GM19099 (cell line): Measurements from ENCODE around the gene SSX2IP.

Experiments used
- POLR2A ChIP-seq: IDR thresholded peaks from 3 replicates; pipeline ENCODE4 v1.6.1; 2011; ENCODE audit warnings: low read depth; ENCODE audit not compliant: insufficient read length; ENCODE audit errors: extremely low read depth

SSX2IP gene, protein sequence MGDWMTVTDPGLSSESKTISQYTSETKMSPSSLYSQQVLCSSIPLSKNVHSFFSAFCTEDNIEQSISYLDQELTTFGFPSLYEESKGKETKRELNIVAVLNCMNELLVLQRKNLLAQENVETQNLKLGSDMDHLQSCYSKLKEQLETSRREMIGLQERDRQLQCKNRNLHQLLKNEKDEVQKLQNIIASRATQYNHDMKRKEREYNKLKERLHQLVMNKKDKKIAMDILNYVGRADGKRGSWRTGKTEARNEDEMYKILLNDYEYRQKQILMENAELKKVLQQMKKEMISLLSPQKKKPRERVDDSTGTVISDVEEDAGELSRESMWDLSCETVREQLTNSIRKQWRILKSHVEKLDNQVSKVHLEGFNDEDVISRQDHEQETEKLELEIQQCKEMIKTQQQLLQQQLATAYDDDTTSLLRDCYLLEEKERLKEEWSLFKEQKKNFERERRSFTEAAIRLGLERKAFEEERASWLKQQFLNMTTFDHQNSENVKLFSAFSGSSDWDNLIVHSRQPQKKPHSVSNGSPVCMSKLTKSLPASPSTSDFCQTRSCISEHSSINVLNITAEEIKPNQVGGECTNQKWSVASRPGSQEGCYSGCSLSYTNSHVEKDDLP

DNA sequence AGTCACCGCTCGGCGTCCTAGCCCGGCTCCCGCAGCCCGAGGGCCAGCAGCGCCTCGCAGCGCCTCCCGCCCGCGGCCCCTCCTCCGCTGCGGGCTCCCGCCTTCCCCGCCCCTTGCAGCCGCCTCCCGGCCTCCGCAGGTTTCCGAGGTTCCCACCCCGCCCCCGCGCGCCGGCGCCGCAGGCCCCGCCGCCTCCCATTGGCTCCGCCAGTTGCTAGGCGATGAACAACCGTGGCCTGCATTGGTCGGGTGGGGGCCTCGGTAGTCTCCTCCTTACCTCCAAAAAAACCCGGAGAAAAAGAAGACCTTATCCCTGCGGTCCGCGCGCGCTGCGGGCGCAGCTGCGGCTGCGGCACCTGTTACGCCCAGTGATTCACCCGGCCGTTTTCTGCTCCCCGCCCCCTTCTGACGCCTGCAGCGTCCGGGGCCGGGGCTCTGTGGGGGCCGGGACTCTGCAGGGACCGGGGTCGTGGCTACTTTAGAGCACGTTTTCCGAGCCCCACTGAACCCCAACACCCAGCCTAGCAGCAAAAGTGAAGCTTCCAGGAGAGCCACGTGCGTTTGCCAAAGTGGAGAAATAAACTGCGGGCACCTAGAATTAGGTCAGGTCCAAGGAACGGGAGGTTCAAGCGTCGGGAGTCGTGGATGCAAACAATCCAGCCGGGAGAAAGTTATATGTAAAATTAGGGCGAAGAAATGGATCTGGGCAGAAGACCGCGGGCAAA is at the start of gene SSX2IP:
TSS of gene SSX2IP (minus strand) at position 65 of the 725 bp plus-strand sequence. CDS start 19,242 bp downstream, outside the sequence.
- TF ChIP-seq POLR2A: peak; percentile 62

- TF ChIP-seq POLR2A: no peak
Measured at GRCh38 chr1:84738237-84738636, 48.0 kb upstream of the SSX2IP start.

GRCh38 chr1:84737590-84737989 is 47.3 kb upstream of the SSX2IP start:
- TF ChIP-seq POLR2A: no peak

DNA sequence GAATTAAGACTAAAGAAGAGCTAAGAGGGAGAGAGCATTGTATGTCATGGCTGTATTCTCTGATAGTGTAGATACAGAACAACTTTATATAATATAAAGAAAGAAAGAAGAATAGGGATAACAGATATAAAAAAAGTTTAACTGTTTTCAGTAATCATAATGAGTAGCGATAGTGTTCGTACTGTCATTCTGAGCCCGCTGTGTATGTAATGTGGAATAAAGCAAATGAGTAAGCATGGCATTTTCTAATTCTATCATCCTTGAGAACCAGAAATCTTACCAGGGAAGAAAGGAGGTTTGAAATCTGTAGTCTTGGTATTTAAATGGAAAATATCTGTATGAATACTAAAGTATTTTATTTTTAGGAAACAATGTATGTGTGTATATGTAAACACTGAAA is 46.7 kb upstream of the SSX2IP start:
- TF ChIP-seq POLR2A: no peak

- TF ChIP-seq POLR2A: no peak
Measured at GRCh38 chr1:84736445-84736844, 46.2 kb upstream of the SSX2IP start.

DNA sequence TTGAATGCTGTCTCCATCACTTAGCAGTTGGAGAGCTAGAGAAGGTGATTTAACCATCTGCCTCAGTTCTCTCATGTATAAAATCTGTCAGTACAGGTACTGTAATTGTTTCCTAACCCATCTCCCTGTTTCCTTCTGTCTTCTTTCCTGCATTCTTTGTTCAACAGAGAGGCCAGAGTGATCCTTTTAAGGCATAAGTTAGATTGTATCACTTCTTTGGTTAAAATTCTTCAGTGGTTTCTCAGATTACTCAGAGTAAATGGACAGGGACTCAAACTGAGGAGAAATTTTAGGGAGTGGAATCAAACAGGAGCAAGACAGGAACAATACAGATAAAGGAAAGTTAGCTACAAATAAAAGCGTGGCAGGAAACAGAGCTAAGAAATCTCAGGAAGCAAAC is 45.2 kb upstream of the SSX2IP start:
- TF ChIP-seq POLR2A: no peak

DNA sequence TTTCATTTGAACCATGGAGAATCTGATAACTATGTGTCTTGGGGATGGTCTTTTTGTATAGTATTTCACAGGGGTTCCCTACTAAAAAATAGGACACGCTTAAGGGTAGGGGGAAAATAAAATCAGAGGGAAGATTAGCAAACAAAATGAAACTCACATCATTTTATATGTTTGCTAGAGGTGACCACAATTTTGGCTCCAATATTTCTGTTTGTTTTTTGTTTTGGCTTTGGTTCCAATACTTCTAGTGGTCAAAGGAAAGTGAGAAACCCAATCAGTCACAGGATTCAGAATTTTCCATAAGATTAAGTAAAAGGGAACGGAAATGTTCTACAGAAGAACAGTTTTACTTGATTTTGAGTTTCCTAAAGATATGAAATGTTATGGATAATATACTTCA is 42.3 kb upstream of the SSX2IP start:
- no peak for TF ChIP-seq POLR2A

DNA sequence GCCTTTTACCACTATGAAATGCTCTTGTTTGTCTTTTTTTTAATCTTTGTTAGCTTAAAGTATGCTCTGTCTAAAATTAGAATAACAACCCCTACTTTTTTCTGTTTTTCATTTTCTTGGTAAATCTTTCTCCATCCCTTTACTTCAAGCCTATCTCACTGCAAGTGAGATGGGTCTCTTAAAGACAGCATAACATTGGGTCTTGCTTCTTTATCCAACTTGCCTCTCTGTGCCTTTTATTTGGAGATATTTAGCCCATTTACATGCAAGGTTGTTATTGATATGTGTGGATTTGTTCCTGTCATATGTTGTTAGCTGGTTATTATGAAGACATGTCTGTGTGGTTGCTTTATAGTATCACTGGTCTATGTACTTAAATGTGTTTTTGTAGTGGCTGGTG is 41.3 kb upstream of the SSX2IP start:
- no peak for TF ChIP-seq POLR2A

DNA sequence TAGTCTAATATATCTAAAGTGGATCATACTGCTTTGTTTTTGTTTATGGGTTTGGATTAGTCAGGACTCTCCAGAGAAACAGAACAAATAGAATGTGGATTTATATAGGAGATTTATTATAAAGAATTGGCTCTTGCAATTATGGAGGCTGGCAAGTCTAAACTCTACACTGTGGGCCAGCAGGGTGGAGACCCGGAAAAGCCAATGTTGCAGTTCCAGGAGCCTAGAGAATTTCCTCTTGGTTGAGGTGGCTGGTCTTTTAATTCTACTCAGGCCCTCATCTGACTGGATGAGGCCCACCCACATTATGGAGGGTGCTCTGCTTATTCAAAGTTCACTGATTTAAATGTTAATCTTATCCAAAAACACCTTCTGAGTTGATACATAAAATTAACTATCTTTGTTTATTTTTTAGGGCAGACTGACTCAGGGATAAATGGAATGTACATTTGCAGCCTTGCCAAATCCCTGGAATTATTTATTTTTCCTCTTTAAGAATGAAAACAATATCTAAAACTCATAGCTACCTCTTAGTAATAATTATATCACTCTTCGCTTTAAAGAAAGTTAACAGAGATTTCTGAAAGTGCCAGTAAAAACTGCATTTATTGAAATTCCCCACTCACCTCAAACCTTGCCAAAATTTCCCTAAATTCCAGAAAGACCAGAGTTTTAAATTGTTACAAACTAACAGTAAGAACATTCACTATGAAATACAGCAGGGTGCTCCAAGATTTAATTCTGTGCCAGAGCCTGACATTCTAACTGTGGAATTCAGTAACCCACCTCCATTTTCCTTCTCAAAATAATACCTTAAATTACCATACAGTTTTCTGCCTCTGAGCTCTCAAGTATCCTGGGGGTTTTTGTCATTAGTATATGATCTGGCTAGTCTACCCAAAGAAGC is 36.6 kb upstream of the SSX2IP start:
- no peak for TF ChIP-seq POLR2A

- TF ChIP-seq POLR2A: no peak
Measured at GRCh38 chr1:84724128-84724860, 34.0 kb upstream of the SSX2IP start.

- TF ChIP-seq POLR2A: no peak
Measured at GRCh38 chr1:84722794-84723193, 32.5 kb upstream of the SSX2IP start.

DNA sequence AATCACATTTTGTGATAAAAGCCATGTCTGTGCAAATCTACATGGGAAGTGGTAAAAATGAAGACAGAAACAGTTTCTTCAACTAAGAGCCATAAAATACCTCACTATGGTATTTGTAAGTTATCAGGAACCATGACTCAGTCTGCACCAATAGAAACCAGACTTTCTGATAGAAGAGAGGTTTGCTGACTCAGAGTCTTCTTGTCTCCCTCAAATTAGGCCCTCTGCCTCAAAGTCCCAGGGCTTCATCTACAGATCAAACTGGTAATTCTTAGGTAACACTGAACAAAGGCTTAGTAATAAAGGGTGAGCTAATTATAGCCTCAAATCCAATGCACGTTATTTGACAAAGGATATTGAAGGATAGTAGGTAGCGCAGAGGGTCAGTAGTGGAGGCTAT is 30.9 kb upstream of the SSX2IP start:
- TF ChIP-seq POLR2A: no peak

DNA sequence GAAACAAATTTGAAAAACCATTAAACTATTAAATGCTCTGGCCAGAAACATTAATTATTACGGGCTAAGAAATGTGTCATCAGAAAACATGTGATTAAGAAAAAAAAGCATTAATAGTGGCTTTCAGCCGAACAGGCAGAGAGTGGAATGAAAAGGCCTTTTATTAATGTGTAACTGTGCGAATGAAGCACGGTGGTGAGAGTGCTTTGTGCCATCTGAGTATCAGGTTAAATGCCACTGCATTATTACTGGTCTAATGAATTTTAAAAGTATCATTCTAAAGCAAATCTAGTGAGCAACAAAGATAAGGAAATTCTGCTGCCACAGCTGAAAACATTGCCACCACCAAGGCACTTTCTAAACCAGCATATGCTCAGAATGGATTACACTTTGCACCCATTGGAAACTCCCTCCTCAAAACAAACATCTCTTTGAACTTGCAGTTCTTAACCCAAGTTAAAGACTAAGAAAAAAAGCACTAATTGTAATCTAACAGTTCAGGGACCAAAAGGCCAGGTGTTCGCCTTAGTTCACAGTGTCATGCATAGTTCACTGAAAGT is 30.0 kb upstream of the SSX2IP start:
- TF ChIP-seq POLR2A: no peak

- no peak for TF ChIP-seq POLR2A
Measured at GRCh38 chr1:84719543-84720217, 29.4 kb upstream of the SSX2IP start.
